B cell (primary cell): ENCODE measurements around the gene BSND. TPM values are rescaled to one million over a fixed set of nuclear protein-coding genes. Genes with fewer than 3 reads are reported as not detected.

Experiments used
- ATAC-seq: fragments of 200-7000 bp; cut with Tn5 transposase; one replicate; pipeline ENCODE4 v1.10.0; 2021; ENCODE audit warnings: low read depth, mild to moderate bottlenecking, moderate number of reproducible peaks, moderate library complexity
- CTCF ChIA-PET: fragments of 350-600 bp; sonication (Branson Sonifier 250); formaldehyde crosslinking; loops from one replicate; lab custom pipeline; 2021; ENCODE audit warnings: antibody characterized with exemption, inconsistent platforms; lab: Charles Lee
- POLR2A ChIA-PET: fragments of 350-600 bp; sonication (Branson Sonifier 250); formaldehyde crosslinking; loops from one replicate; lab custom pipeline; 2021; ENCODE audit warnings: antibody characterized with exemption; lab: Charles Lee
- DNase-seq: peaks from one replicate; pipeline ENCODE4 v3.0.0; 2013
- H2AFZ ChIP-seq: 2 replicates; pipeline ENCODE4 v1.6.1; 2012; ENCODE audit warnings: mild to moderate bottlenecking, low read depth, low read length; ENCODE audit not compliant: insufficient read depth, poor library complexity, severe bottlenecking
- H3K27ac ChIP-seq, 2 donors: 1 replicate in 1 of 2; 2 replicates in 1 of 2; pipeline ENCODE4 v1.5.1; 2012 to 2013; ENCODE audit warnings: low read length in 2 of 2, mild to moderate bottlenecking in 2 of 2, moderate library complexity in 1 of 2
- H3K27me3 ChIP-seq, 4 experiments: fragments of 200-600 bp in 1 of 4; sonication (generic) in 1 of 4; replicated peaks in 1 of 4; 1 replicate in 2 of 4; 2 replicates in 2 of 4; pipeline versions ENCODE4 v1.6.1 to v1.7.0; 2013 to 2016; ENCODE audit warnings: low read length in 3 of 4, mild to moderate bottlenecking in 2 of 4, mixed read lengths in 1 of 4, moderate library complexity in 1 of 4; ENCODE audit not compliant: insufficient read depth in 4 of 4, control insufficient read depth in 3 of 4; ENCODE audit errors: control extremely low read depth in 1 of 4
- H3K36me3 ChIP-seq, 2 experiments: replicated peaks in 1 of 2; 1 replicate in 1 of 2; 2 replicates in 1 of 2; pipeline versions ENCODE4 v1.6.1 to v1.7.1; 2013; ENCODE audit warnings: low read length in 1 of 2; ENCODE audit not compliant: insufficient read depth in 2 of 2, control insufficient read depth in 1 of 2; ENCODE audit errors: control extremely low read depth in 1 of 2, extremely low read depth in 1 of 2
- H3K4me1 ChIP-seq, 2 donors: fragments of 200-600 bp in 1 of 2; sonication (generic) in 1 of 2; 1 replicate in 1 of 2; 2 replicates in 1 of 2; pipeline versions ENCODE4 v1.5.1 to v1.6.1; 2013 to 2017; ENCODE audit warnings: low read length in 2 of 2; ENCODE audit not compliant: control insufficient read depth in 2 of 2, insufficient read depth in 2 of 2
- H3K4me2 ChIP-seq: replicated peaks from 2 replicates; pipeline ENCODE3; 2012; ENCODE audit warnings: mild to moderate bottlenecking, low read depth, low read length; ENCODE audit not compliant: poor library complexity, severe bottlenecking
- H3K4me3 ChIP-seq, 5 experiments: fragments of 200-600 bp in 1 of 5; sonication (generic) in 1 of 5; 1 replicate in 3 of 5; 2 replicates in 2 of 5; pipeline versions ENCODE4 v1.5.1 to v1.7.0; 2011 to 2016; ENCODE audit warnings: low read length in 4 of 5, mild to moderate bottlenecking in 4 of 5, low read depth in 2 of 5, control low read depth in 1 of 5, moderate library complexity in 1 of 5; ENCODE audit not compliant: insufficient read depth in 1 of 5; ENCODE audit errors: control extremely low read depth in 1 of 5, extremely low read depth in 1 of 5
- H3K79me2 ChIP-seq: fragments of 200-600 bp; sonication (generic); one replicate; pipeline ENCODE4 v1.6.0; 2016; ENCODE audit warnings: low read length; ENCODE audit not compliant: control insufficient read depth, insufficient read depth
- H3K9ac ChIP-seq: fragments of 200-600 bp; sonication (generic); 2 replicates; pipeline ENCODE4 v1.6.1; 2017; ENCODE audit warnings: mild to moderate bottlenecking, low read length, moderate library complexity
- H3K9me3 ChIP-seq, 3 donors: one replicate each; pipeline versions ENCODE4 v1.6.1 to v1.7.1; 2013; ENCODE audit warnings: low read length in 2 of 3; ENCODE audit not compliant: control insufficient read depth in 2 of 3, insufficient read depth in 1 of 3; ENCODE audit errors: control extremely low read depth in 1 of 3
- H4K20me1 ChIP-seq: 2 replicates; pipeline ENCODE4 v1.6.0; 2012; ENCODE audit warnings: mild to moderate bottlenecking, low read length; ENCODE audit not compliant: insufficient read depth, control insufficient read depth, poor library complexity, severe bottlenecking
- H3K27ac Mint-ChIP-seq: one replicate; pipeline ENCODE4 v1.8.0; 2021; ENCODE audit warnings: mixed read lengths
- H3K27me3 Mint-ChIP-seq: one replicate; pipeline ENCODE4 v1.8.0; 2021; ENCODE audit warnings: mixed read lengths
- H3K4me1 Mint-ChIP-seq: one replicate; pipeline ENCODE4 v1.8.0; 2021; ENCODE audit warnings: mixed read lengths
- H3K4me3 Mint-ChIP-seq: one replicate; pipeline ENCODE4 v1.8.0; 2021; ENCODE audit warnings: mixed read lengths
- H3K9me3 Mint-ChIP-seq: one replicate; pipeline ENCODE4 v1.8.0; 2022; ENCODE audit warnings: mixed read lengths; ENCODE audit not compliant: insufficient read depth
- EZH2 ChIP-seq: IDR thresholded peaks from 2 replicates; pipeline ENCODE4 v1.6.1; 2012; ENCODE audit warnings: borderline replicate concordance, low read depth, mild to moderate bottlenecking, moderate library complexity, low read length; ENCODE audit not compliant: insufficient read depth, poor library complexity, severe bottlenecking
- WGBS: methylation state at CpG from one replicate; pipeline ENCODE4 v1.1.5; 2013; ENCODE audit warnings: missing lambda C conversion rate; ENCODE audit not compliant: insufficient coverage; 5-methylcytosine and 5-hydroxymethylcytosine counted together
- intact Hi-C: fragments of 100-400 bp; cut with micrococcal nuclease; formaldehyde crosslinking; loops from one replicate; pipeline ENCODE4 v1.10.0; 2022
- polyA plus RNA-seq: library from polyadenylated mRNA; depleted of rRNA; stranded (reverse); fragments of >200 nt; gene quantifications from 2 replicates; pipeline ENCODE4 v1.2.3, GENCODE V29; 2012
- total RNA-seq, 2 donors: library from RNA; stranded (reverse); fragments of 120-200 nt in 1 of 2; gene quantifications; 1 replicate in 1 of 2; 2 replicates in 1 of 2; pipeline versions ENCODE4 v1.2.3 to v1.2.4, GENCODE V29; 2013 to 2022
- TF ChIP-seq, protein P1 (sequence below): fragments of 200-600 bp; IDR thresholded peaks from one replicate; pipeline ENCODE4 v1.8.0; 2022; ENCODE audit warnings: antibody characterized with exemption, mild to moderate bottlenecking

The BSND gene
- total and polyA plus RNA-seq, 2 donors (not counting 1 experiment from before 2014, with no cell fraction given) = not detected

GRCh38 chr1:54973205-54973921 is 25.4 kb upstream of the BSND start:
- Mint-ChIP-seq H3K4me1 (no peaks in the 10 kb centered on the region), H3K27ac (no peak overlapping the region), H3K4me3 (no peak overlapping the region), H3K9me3 (no peaks in the 10 kb centered on the region), H3K27me3 (peaks cover 45% of the 10 kb centered on the region)
- no peak overlapping the region for H3K9ac ChIP-seq
- H3K27ac ChIP-seq = no peak overlapping the region
- ChIA-PET POLR2A (no interaction called here), CTCF (interaction anchor here (0.9 kb wide), 1 partner anchor 23 kb away, joined by 3 read pairs; no protein-coding TSS in a partner anchor)
- no peak for TF ChIP-seq EZH2
- TF ChIP-seq, protein P1, sequence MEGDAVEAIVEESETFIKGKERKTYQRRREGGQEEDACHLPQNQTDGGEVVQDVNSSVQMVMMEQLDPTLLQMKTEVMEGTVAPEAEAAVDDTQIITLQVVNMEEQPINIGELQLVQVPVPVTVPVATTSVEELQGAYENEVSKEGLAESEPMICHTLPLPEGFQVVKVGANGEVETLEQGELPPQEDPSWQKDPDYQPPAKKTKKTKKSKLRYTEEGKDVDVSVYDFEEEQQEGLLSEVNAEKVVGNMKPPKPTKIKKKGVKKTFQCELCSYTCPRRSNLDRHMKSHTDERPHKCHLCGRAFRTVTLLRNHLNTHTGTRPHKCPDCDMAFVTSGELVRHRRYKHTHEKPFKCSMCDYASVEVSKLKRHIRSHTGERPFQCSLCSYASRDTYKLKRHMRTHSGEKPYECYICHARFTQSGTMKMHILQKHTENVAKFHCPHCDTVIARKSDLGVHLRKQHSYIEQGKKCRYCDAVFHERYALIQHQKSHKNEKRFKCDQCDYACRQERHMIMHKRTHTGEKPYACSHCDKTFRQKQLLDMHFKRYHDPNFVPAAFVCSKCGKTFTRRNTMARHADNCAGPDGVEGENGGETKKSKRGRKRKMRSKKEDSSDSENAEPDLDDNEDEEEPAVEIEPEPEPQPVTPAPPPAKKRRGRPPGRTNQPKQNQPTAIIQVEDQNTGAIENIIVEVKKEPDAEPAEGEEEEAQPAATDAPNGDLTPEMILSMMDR = no peak
- peaks cover 0 to 4% (median 0%) of the 10 kb centered on the region in 3 donors for H3K9me3 ChIP-seq
- H3K27me3 ChIP-seq = peaks cover 0 to 4% (median 0%) of the 10 kb centered on the region in 4 experiments
- 44% methylated on average over 5 of the region's 5 CpGs for WGBS
- H3K4me1 ChIP-seq = no peaks in the 10 kb centered on the region
- no peak for DNase-seq
- no peak overlapping the region for H3K4me3 ChIP-seq
- intact Hi-C loops = no loop called here
- ATAC-seq = no peak
- no peaks in the 10 kb centered on the region for H4K20me1 ChIP-seq
- H3K36me3 ChIP-seq = no peaks in the 10 kb centered on the region
- H3K4me2 ChIP-seq = no peak overlapping the region
- H2AFZ ChIP-seq = no peak overlapping the region
- no peaks in the 10 kb centered on the region for H3K79me2 ChIP-seq

DNA sequence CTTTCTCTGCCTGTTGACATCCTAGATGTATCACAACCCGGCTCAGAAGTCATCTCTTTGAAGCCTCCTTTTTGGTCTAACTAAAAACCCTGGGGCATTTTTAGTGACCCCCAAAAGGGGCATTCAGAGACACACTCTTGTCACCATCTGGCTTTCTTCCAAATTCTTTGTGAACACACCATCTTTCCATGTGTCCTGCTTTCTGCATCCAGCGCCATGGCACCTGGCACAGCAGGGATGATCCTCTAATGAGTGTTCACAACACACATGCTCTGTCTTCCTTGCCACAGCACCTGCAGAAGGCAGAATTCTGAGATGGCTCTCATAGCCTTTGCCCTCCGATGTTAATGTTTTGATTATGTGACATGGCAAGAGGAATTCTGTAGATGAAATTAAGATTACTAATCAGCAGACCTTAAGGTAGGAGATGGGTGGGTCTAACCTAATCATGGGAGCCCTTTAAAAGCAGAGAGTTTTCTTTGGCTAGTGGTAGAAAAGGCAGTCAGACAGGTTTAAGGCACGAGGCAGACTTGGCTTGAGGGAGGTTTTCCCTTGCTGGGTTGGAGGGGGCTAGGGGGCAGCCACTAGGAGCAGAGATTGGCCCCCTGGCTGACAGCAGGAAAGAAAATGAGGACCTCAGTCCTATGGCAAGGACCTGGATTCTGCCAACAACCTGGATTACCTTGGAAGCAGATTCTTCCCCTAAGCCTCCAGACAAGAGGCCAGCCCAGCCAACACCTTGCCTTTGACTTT is 23.2 kb upstream of the BSND start:
- TF ChIP-seq, protein P1 = no peak
- no peak for TF ChIP-seq EZH2
- Histone ChIP-seq H3K9ac (no peak overlapping the region), H3K9me3 (peaks cover 0 to 4% (median 0%) of the 10 kb centered on the region in 3 donors), H3K4me1 (no peaks in the 10 kb centered on the region), H3K4me2 (no peak overlapping the region), H3K27ac (no peak overlapping the region), H3K27me3 (peaks cover 0 to 7% (median 2%) of the 10 kb centered on the region in 4 experiments), H3K36me3 (no peaks in the 10 kb centered on the region), H2AFZ (no peak overlapping the region), H4K20me1 (no peaks in the 10 kb centered on the region), H3K4me3 (no peak overlapping the region), H3K79me2 (no peaks in the 10 kb centered on the region)
- ATAC-seq (no peak), DNase-seq (no peak)
- Mint-ChIP-seq H3K9me3 (no peaks in the 10 kb centered on the region), H3K4me3 (no peak overlapping the region), H3K27ac (no peak overlapping the region), H3K27me3 (peaks cover 42% of the 10 kb centered on the region), H3K4me1 (no peaks in the 10 kb centered on the region)
- WGBS = 64% methylated on average over 2 of the region's 4 CpGs
- CTCF ChIA-PET = no interaction called here
- POLR2A ChIA-PET = no interaction called here
- intact Hi-C loops = no loop called here
